ENCODE measurements around the gene NDFIP1. TPM values are rescaled to one million over a fixed set of nuclear protein-coding genes. Genes with fewer than 3 reads are reported as not detected.

Gene NDFIP1
- total RNA-seq, 1 experiment from 2014 or later = 49.3 TPM

DNA sequence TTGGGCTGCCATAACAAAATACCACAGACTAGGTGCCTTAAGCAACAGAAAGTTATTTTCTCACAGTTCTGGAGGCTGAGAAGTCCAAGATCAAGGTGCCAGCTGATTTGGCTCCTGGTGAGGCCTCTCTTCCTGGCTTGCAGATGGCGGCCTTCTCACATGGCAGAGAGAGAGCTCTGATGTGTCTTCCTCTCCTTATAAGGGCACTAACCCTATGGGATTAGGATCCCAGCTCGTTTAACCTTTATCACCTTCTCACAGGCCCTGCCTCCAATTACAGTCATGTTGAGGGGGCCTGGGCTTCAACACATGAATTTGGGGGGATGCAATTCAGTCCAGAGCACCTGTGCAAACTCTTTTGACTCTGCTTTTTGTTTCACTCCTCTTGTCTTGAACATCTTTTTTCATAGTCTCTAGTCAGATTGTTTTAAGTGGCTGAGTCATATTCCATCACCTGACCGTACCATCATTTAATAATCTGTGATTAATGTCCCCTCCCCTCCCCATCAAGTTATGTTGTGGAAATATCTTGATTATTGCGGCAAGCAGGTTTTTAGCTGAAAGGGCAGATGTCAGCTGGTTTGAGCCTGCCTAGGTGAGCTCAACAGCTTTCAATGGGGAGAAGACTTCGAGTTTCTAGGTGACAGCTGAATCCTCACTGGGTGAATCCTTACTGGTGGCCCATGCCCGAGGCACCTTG lies 61.8 kb downstream of the NDFIP1 start:
- Histone ChIP-seq H3K36me3 (ENCODE audit: insufficient read depth, low read length, poor library complexity, severe bottlenecking) (no peaks in the 10 kb centered on the region), H3K27ac (ENCODE audit: low read depth, low read length, poor library complexity, severe bottlenecking) (no peak overlapping the region), H3K9me3 (ENCODE audit: low read depth, low read length, poor library complexity, severe bottlenecking) (no peaks in the 10 kb centered on the region), H3K4me3 (ENCODE audit: low read depth, low read length, poor library complexity, severe bottlenecking) (no peak overlapping the region), H3K27me3 (replicated peaks; ENCODE audit: insufficient read depth, low read depth, low read length, poor library complexity) (no peaks in the 10 kb centered on the region), H3K4me1 (ENCODE audit: insufficient read depth, low read length, poor library complexity, severe bottlenecking) (peaks cover 9% of the 10 kb centered on the region)
- no TSS peak for BruUV-seq (replicated peaks)
- no peak for DNase-seq (ENCODE audit: low spot score)
- intact Hi-C loops (cut with micrococcal nuclease; ENCODE audit: unreplicated experiment) = no loop called here
- TF ChIP-seq, protein P1, sequence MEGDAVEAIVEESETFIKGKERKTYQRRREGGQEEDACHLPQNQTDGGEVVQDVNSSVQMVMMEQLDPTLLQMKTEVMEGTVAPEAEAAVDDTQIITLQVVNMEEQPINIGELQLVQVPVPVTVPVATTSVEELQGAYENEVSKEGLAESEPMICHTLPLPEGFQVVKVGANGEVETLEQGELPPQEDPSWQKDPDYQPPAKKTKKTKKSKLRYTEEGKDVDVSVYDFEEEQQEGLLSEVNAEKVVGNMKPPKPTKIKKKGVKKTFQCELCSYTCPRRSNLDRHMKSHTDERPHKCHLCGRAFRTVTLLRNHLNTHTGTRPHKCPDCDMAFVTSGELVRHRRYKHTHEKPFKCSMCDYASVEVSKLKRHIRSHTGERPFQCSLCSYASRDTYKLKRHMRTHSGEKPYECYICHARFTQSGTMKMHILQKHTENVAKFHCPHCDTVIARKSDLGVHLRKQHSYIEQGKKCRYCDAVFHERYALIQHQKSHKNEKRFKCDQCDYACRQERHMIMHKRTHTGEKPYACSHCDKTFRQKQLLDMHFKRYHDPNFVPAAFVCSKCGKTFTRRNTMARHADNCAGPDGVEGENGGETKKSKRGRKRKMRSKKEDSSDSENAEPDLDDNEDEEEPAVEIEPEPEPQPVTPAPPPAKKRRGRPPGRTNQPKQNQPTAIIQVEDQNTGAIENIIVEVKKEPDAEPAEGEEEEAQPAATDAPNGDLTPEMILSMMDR (conservative IDR thresholded peaks at IDR 0.05; ENCODE audit: low read depth, low read length) = no peak
- TF ChIP-seq EZH2 (IDR thresholded peaks at IDR 0.05; ENCODE audit: borderline replicate concordance, low read depth, low read length, poor library complexity, severe bottlenecking) = no peak
- POLR2A ChIA-PET (ENCODE audit: low non-redundant PET) = interaction anchor here (0.8 kb wide), 1 partner anchor 349 kb away, joined by 7 read pairs; no protein-coding TSS in a partner anchor
- CTCF ChIA-PET = no interaction called here

DNA sequence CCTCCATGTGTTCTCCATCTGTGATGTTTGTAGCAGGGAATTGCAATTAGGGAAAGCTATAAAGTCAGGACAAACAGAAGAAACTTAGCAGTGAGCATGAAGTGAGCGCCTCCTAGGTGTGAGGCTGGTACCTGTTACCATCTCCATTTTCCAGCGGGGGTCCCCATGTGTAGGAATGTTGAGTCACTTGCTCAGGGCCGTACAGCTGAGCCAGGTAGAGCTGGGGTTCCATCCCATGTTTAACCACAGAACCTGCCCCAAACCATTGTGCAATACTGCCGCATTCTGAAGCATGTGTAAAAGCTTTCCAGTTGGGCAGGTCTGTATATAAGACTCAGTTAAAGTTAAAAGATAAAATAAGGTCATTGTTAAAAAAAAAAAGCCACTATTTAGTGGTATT lies 62.7 kb downstream of the NDFIP1 start:
- no TSS peak for BruUV-seq (replicated peaks)
- ChIA-PET POLR2A (ENCODE audit: low non-redundant PET) (no interaction called here), CTCF (no interaction called here)
- no peak for DNase-seq (ENCODE audit: low spot score)
- no peak for TF ChIP-seq EZH2 (IDR thresholded peaks at IDR 0.05; ENCODE audit: borderline replicate concordance, low read depth, low read length, poor library complexity, severe bottlenecking)
- TF ChIP-seq, protein P1 (conservative IDR thresholded peaks at IDR 0.05; ENCODE audit: low read depth, low read length) = 0 out of 2 replicates have a peak, but pooled peaks have one; percentile 23
- intact Hi-C loops (cut with micrococcal nuclease; ENCODE audit: unreplicated experiment) = no loop called here
- Histone ChIP-seq H3K9me3 (ENCODE audit: low read depth, low read length, poor library complexity, severe bottlenecking) (no peaks in the 10 kb centered on the region), H3K36me3 (ENCODE audit: insufficient read depth, low read length, poor library complexity, severe bottlenecking) (no peaks in the 10 kb centered on the region), H3K27me3 (replicated peaks; ENCODE audit: insufficient read depth, low read depth, low read length, poor library complexity) (no peaks in the 10 kb centered on the region), H3K4me3 (ENCODE audit: low read depth, low read length, poor library complexity, severe bottlenecking) (no peak overlapping the region), H3K27ac (ENCODE audit: low read depth, low read length, poor library complexity, severe bottlenecking) (no peak overlapping the region), H3K4me1 (ENCODE audit: insufficient read depth, low read length, poor library complexity, severe bottlenecking) (peaks cover 9% of the 10 kb centered on the region)

DNA sequence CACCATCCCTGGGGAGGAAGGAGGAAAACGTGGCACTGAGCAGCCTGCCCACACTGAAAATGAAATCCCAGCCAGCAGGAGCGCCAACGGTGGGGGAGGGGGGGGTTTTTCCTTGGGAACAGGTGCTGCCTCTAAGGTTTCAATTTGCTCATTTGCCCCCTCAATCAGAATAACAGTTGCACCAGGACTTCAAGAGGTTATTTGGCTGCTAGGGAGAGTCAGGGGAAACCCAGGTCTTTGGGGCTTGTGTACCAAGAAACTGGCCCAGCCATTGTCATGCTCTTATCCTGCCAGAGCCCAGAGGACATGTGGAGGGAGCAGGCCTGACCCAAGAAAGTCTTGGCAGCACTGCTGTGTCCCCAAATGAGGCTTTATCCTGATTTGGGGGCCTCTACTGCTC lies 66.5 kb downstream of the NDFIP1 start:
- CTCF ChIA-PET = no interaction called here
- no peak overlapping the region for H3K27ac ChIP-seq (ENCODE audit: low read depth, low read length, poor library complexity, severe bottlenecking)
- H3K36me3 ChIP-seq (ENCODE audit: insufficient read depth, low read length, poor library complexity, severe bottlenecking) = no peaks in the 10 kb centered on the region
- intact Hi-C loops (cut with micrococcal nuclease; ENCODE audit: unreplicated experiment) = no loop called here
- TF ChIP-seq, protein P1 (conservative IDR thresholded peaks at IDR 0.05; ENCODE audit: low read depth, low read length) = no peak
- TF ChIP-seq EZH2 (IDR thresholded peaks at IDR 0.05; ENCODE audit: borderline replicate concordance, low read depth, low read length, poor library complexity, severe bottlenecking) = no peak
- no peak overlapping the region for H3K4me3 ChIP-seq (ENCODE audit: low read depth, low read length, poor library complexity, severe bottlenecking)
- POLR2A ChIA-PET (ENCODE audit: low non-redundant PET) = interaction anchor here (0.6 kb wide), 1 partner anchor 49 kb away, joined by 3 read pairs; no protein-coding TSS in a partner anchor
- H3K4me1 ChIP-seq (ENCODE audit: insufficient read depth, low read length, poor library complexity, severe bottlenecking) = no peaks in the 10 kb centered on the region
- H3K9me3 ChIP-seq (ENCODE audit: low read depth, low read length, poor library complexity, severe bottlenecking) = no peaks in the 10 kb centered on the region
- no peak for DNase-seq (ENCODE audit: low spot score)
- no TSS peak for BruUV-seq (replicated peaks)
- no peaks in the 10 kb centered on the region for H3K27me3 ChIP-seq (replicated peaks; ENCODE audit: insufficient read depth, low read depth, low read length, poor library complexity)
